AG08395 (cell line): Measurements from ENCODE around the gene STOM.
A peak's percentile ranks its signal among the peaks of the same experiment; 100 is the strongest.

Source experiments
- DNase-seq: peaks from one replicate; pipeline ENCODE4 v3.0.0; 2012; ENCODE audit warnings: mixed read lengths, low spot score

STOM gene

GRCh38 chr9:121371495-121372061, 1.5 kb upstream of the STOM start:
- DNase-seq = no peak

GRCh38 chr9:121368745-121369144, 1.3 kb downstream of the STOM start:
- no peak for DNase-seq

GRCh38 chr9:121368138-121368522, 1.9 kb downstream of the STOM start:
- no peak for DNase-seq

- no peak for DNase-seq
These were observed 2.5 kb downstream of the STOM start for GRCh38 chr9:121367306-121368137.

- no peak for DNase-seq
These were observed 3.3 kb downstream of the STOM start for GRCh38 chr9:121366611-121367192.

GRCh38 chr9:121365564-121365963, 4.5 kb downstream of the STOM start:
- no peak for DNase-seq

GRCh38 chr9:121364886-121365285, 5.2 kb downstream of the STOM start:
- DNase-seq = no peak

- no peak for DNase-seq
These were observed 6.0 kb downstream of the STOM start for GRCh38 chr9:121364077-121364476.

- DNase-seq = no peak
These were observed 6.5 kb downstream of the STOM start for GRCh38 chr9:121363622-121363961.

GRCh38 chr9:121362813-121363621, 7.0 kb downstream of the STOM start:
- peak; percentile 71 for DNase-seq

- DNase-seq = peak; percentile 71
These were observed 9.3 kb downstream of the STOM start for GRCh38 chr9:121360601-121361374.

- no peak for DNase-seq
These were observed 10.4 kb downstream of the STOM start for GRCh38 chr9:121359351-121360294.

- no peak for DNase-seq
These were observed 11.3 kb downstream of the STOM start for GRCh38 chr9:121358751-121359150.

- DNase-seq = no peak
These were observed 13.0 kb downstream of the STOM start for GRCh38 chr9:121357011-121357410.

GRCh38 chr9:121354762-121355161, 15.3 kb downstream of the STOM start:
- no peak for DNase-seq

GRCh38 chr9:121354141-121354540, 15.9 kb downstream of the STOM start:
- no peak for DNase-seq

- no peak for DNase-seq
These were observed 16.6 kb downstream of the STOM start for GRCh38 chr9:121353241-121354061.

GRCh38 chr9:121350993-121351561, 19.0 kb downstream of the STOM start:
- DNase-seq = peak; percentile 88

GRCh38 chr9:121350036-121350435, 20.0 kb downstream of the STOM start:
- no peak for DNase-seq
